WTC11 (cell line): ENCODE data around the gene CLK2.

Experiments used
- CTCF ChIP-seq: fragments of 200-600 bp; IDR thresholded peaks from 2 replicates; pipeline ENCODE4 v1.8.0; 2022; ENCODE audit warnings: antibody characterized with exemption
- ESRRA ChIP-seq: sonication (generic); formaldehyde crosslinking; IDR thresholded peaks from 2 replicates; pipeline ENCODE4 v1.8.1; 2022; ENCODE audit warnings: mild to moderate bottlenecking, missing genetic modification reagents, borderline replicate concordance
- NR2C2 ChIP-seq: sonication (generic); formaldehyde crosslinking; IDR thresholded peaks from 2 replicates; pipeline ENCODE4 v1.8.0; 2022; ENCODE audit warnings: mild to moderate bottlenecking, missing genetic modification reagents
- USF2 ChIP-seq: sonication (generic); formaldehyde crosslinking; IDR thresholded peaks from 2 replicates; pipeline ENCODE4 v1.8.1; 2023; ENCODE audit warnings: mild to moderate bottlenecking, missing genetic modification reagents, moderate library complexity
- ZNF532 ChIP-seq: fragments of 250-450 bp; sonication (Bioruptor Pico); IDR thresholded peaks from 2 replicates; pipeline ENCODE4 v1.9.0; 2021; ENCODE audit warnings: mild to moderate bottlenecking, borderline replicate concordance

GRCh38 chr1:155251566-155251965 is 21.7 kb downstream of the CLK2 start:
- TF ChIP-seq CTCF (no peak), ZNF532 (no peak), NR2C2 (CRISPR knock-in tag) (no peak), USF2 (no peak), ESRRA (CRISPR knock-in tag) (no peak)
